Measurements from ENCODE around the gene SLC51B. TPM values are rescaled to one million over a fixed set of nuclear protein-coding genes. Genes with fewer than 3 reads are reported as not detected.

The SLC51B gene
- total and polyA plus RNA-seq, 9 of the 15 experiments (the other 6 are each of a cell fraction or from before 2014, with no cell fraction given): not detected

DNA sequence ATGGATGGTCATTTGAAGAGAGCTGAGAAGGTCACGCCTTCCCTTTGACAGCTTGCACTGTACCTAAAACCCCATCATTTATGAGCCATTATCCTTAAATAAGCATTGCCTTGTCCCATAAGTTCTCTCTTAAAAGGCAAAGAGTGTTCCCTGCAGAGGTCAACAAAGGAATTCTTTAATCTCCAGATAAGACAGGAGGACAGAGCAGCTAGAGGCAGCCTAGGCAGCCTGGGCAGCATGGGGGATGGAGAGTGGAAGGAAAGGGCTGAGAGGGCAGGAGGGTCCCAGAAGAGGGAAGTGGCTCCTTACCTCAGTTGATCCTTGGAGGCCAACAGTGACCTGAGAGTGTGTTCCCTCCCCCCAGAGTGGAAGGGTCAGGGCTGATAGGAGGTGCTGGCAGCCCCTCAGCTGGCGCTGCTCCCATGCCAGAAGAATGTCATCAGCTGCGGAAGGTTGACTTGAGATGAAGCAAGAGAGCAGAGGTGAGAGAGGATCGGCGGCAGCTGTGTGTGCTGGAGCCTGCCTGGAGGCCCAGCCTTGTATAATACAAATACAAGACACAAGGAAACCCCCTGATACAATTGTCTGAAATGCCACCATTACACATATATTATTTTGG is 44.1 kb downstream of the SLC51B start:
- BruUV-seq (replicated peaks): no TSS peak
- Histone ChIP-seq H4K20me1 (replicated peaks; ENCODE audit: control insufficient read depth, insufficient read depth, low read length) (peaks cover 8% of the 10 kb centered on the region), H3K27ac (ENCODE audit: extremely low read depth, low read depth, low read length) (no peak overlapping the region), H3K9me1 (ENCODE audit: control insufficient read depth, insufficient read depth, low read length) (no peaks in the 10 kb centered on the region), H3K27me3 (ENCODE audit: control insufficient read depth in 2 of 2, insufficient read depth in 2 of 2, low read length in 2 of 2) (peaks cover 10 to 23% of the 10 kb centered on the region in 2 experiments; a peak in 3 of 5 replicates), H3K9me3 (replicated peaks; ENCODE audit: control insufficient read depth, insufficient read depth, low read depth, low read length) (no peaks in the 10 kb centered on the region), H3K4me2 (ENCODE audit: insufficient read depth, low read length) (no peak overlapping the region), H2AFZ (ENCODE audit: low read depth, low read length) (no peak overlapping the region), H3K9ac (ENCODE audit: insufficient read depth in 1 of 2, low read depth in 2 of 2, low read length in 2 of 2) (no peak overlapping the region), H3K4me1 (replicated peaks in 1 of 2; ENCODE audit: control insufficient read depth in 2 of 2, insufficient read depth in 2 of 2, low read length in 2 of 2) (peaks cover 0 to 6% of the 10 kb centered on the region in 2 experiments; a peak in 1 of 5 replicates), H3K4me3 (no peak overlapping the region), H3K36me3 (ENCODE audit: control insufficient read depth, insufficient read depth, low read length) (no peaks in the 10 kb centered on the region), H3K79me2 (ENCODE audit: control insufficient read depth, insufficient read depth, low read length) (no peaks in the 10 kb centered on the region)
- in situ Hi-C loops (cut with MboI) (no loop called here), intact Hi-C loops (cut with micrococcal nuclease) (loop anchor here (5.0 kb wide), 1 partner anchor 57 kb away; no protein-coding TSS in a partner anchor)
- DNase-seq (ENCODE audit: extremely low read depth in 1 of 4, low spot score in 3 of 4) (no peak), FAIRE-seq (no peak), ATAC-seq (no peak)
- TF ChIP-seq ARNT (IDR thresholded peaks at IDR 0.05): no peak
- no peak for TF ChIP-seq NFRKB (IDR thresholded peaks at IDR 0.05; ENCODE audit: low read depth)
- no peak for TF ChIP-seq TEAD4 (IDR thresholded peaks at IDR 0.05; ENCODE audit: low read length)
- no peak for TF ChIP-seq TEAD4 (CRISPR knock-in tag; IDR thresholded peaks at IDR 0.05; ENCODE audit: borderline replicate concordance)
- TF ChIP-seq, protein P1, sequence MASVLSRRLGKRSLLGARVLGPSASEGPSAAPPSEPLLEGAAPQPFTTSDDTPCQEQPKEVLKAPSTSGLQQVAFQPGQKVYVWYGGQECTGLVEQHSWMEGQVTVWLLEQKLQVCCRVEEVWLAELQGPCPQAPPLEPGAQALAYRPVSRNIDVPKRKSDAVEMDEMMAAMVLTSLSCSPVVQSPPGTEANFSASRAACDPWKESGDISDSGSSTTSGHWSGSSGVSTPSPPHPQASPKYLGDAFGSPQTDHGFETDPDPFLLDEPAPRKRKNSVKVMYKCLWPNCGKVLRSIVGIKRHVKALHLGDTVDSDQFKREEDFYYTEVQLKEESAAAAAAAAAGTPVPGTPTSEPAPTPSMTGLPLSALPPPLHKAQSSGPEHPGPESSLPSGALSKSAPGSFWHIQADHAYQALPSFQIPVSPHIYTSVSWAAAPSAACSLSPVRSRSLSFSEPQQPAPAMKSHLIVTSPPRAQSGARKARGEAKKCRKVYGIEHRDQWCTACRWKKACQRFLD (CRISPR knock-in tag; IDR thresholded peaks at IDR 0.05): no peak
- no peak for TF ChIP-seq NCOA2 (IDR thresholded peaks at IDR 0.05; ENCODE audit: partially characterized antibody in 2 of 2)
- TF ChIP-seq, protein P2, sequence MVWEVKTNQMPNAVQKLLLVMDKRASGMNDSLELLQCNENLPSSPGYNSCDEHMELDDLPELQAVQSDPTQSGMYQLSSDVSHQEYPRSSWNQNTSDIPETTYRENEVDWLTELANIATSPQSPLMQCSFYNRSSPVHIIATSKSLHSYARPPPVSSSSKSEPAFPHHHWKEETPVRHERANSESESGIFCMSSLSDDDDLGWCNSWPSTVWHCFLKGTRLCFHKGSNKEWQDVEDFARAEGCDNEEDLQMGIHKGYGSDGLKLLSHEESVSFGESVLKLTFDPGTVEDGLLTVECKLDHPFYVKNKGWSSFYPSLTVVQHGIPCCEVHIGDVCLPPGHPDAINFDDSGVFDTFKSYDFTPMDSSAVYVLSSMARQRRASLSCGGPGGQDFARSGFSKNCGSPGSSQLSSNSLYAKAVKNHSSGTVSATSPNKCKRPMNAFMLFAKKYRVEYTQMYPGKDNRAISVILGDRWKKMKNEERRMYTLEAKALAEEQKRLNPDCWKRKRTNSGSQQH (CRISPR knock-in tag; IDR thresholded peaks at IDR 0.05): no peak
- no peak for TF ChIP-seq MAFK (IDR thresholded peaks at IDR 0.05; ENCODE audit: low read length)
- TF ChIP-seq, protein P3, sequence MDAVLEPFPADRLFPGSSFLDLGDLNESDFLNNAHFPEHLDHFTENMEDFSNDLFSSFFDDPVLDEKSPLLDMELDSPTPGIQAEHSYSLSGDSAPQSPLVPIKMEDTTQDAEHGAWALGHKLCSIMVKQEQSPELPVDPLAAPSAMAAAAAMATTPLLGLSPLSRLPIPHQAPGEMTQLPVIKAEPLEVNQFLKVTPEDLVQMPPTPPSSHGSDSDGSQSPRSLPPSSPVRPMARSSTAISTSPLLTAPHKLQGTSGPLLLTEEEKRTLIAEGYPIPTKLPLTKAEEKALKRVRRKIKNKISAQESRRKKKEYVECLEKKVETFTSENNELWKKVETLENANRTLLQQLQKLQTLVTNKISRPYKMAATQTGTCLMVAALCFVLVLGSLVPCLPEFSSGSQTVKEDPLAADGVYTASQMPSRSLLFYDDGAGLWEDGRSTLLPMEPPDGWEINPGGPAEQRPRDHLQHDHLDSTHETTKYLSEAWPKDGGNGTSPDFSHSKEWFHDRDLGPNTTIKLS (IDR thresholded peaks at IDR 0.05; ENCODE audit: borderline replicate concordance, low read depth): no peak
- TF ChIP-seq, protein P4, sequence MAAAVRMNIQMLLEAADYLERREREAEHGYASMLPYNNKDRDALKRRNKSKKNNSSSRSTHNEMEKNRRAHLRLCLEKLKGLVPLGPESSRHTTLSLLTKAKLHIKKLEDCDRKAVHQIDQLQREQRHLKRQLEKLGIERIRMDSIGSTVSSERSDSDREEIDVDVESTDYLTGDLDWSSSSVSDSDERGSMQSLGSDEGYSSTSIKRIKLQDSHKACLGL (CRISPR knock-in tag; IDR thresholded peaks at IDR 0.05; ENCODE audit: borderline replicate concordance, poor library complexity, severe bottlenecking): no peak
- POLR2A ChIA-PET: interaction anchor here (0.6 to 0.7 kb wide), 2 partner anchors 100 to 518 kb away, joined by 3 read pairs; partner anchors contain the start of gene SPG21
- CTCF ChIA-PET (ENCODE audit: low intra/inter-chr PET ratio): interaction anchor here (0.8 kb wide), 1 partner anchor 358 kb away, joined by 3 read pairs; no protein-coding TSS in a partner anchor
- 9% methylated on average over 5 of the region's 5 CpGs for WGBS (ENCODE audit: insufficient coverage, low coverage, missing lambda C conversion rate)
